Endothelial cell of umbilical vein (primary cell): ENCODE results near the gene ANKRD13B. TPM values are rescaled to one million over a fixed set of nuclear protein-coding genes. Genes with fewer than 3 reads are reported as not detected.

Experiments
- BruUV-seq: library from RNA; stranded (reverse); fragments of 400-500 nt; replicated peaks from 2 replicates; lab custom pipeline; 2021; lab: Mats Ljungman, UMichigan
- CTCF ChIA-PET: fragments of 300-600, 350-600 bp; sonication (Branson Sonifier 250); formaldehyde crosslinking; loops from one replicate; lab custom pipeline; 2021; ENCODE audit warnings: antibody characterized with exemption, inconsistent platforms; lab: Charles Lee
- POLR2A ChIA-PET: fragments of 300-600, 350-600 bp; sonication (Branson Sonifier 250); formaldehyde crosslinking; loops from one replicate; lab custom pipeline; 2021; ENCODE audit warnings: antibody characterized with exemption, inconsistent platforms; lab: Charles Lee
- DNase-seq: peaks from one replicate; pipeline ENCODE4 v3.0.0-alpha.2; 2011; ENCODE audit warnings: low read depth, low spot score
- FAIRE-seq: peaks from 2 replicates; lab custom pipeline; 2011; peaks lifted over from hg19 to GRCh38; lab: Jason Lieb, UNC
- H2AFZ ChIP-seq: 2 replicates; pipeline ENCODE4 v1.6.0; 2012; ENCODE audit warnings: low read depth, low read length, control low read depth, inconsistent platforms
- H3K27ac ChIP-seq: 2 replicates; pipeline ENCODE4 v1.5.1; 2011; ENCODE audit warnings: low read depth, mild to moderate bottlenecking, control low read depth, low read length, moderate library complexity; ENCODE audit not compliant: insufficient read depth
- H3K27me3 ChIP-seq, 2 experiments: 2 replicates each; pipeline versions ENCODE4 v1.6.0 to v1.6.1; 2011; ENCODE audit warnings: low read length in 2 of 2, mixed read lengths in 1 of 2; ENCODE audit not compliant: control insufficient read depth in 2 of 2, insufficient read depth in 2 of 2
- H3K36me3 ChIP-seq, 2 experiments: 2 replicates in 1 of 2; 3 replicates in 1 of 2; pipeline ENCODE4 v1.5.1; 2011; ENCODE audit warnings: low read length in 2 of 2, mild to moderate bottlenecking in 1 of 2, moderate library complexity in 1 of 2; ENCODE audit not compliant: control insufficient read depth in 2 of 2, insufficient read depth in 2 of 2; ENCODE audit errors: extremely low read depth in 1 of 2
- H3K4me1 ChIP-seq: 3 replicates; pipeline ENCODE4 v1.5.1; 2011; ENCODE audit warnings: mild to moderate bottlenecking, low read length; ENCODE audit not compliant: control insufficient read depth, insufficient read depth; ENCODE audit errors: extremely low read depth
- H3K4me2 ChIP-seq: 2 replicates; pipeline ENCODE4 v1.6.1; 2011; ENCODE audit warnings: low read length, control low read depth, mixed read lengths; ENCODE audit not compliant: insufficient read depth
- H3K4me3 ChIP-seq, 3 experiments: fragments of 200-600 bp in 1 of 3; sonication (generic), shearing (Covaris generic) in 1 of 3; replicated peaks in 1 of 3; 2 replicates each; pipeline ENCODE4 v1.5.1; 2011 to 2016; ENCODE audit warnings: control low read depth in 3 of 3, low read length in 3 of 3, mild to moderate bottlenecking in 2 of 3, inconsistent platforms in 1 of 3, low read depth in 1 of 3, moderate library complexity in 1 of 3; ENCODE audit not compliant: insufficient read depth in 1 of 3
- H3K79me2 ChIP-seq: 2 replicates; pipeline ENCODE4 v1.6.0; 2012; ENCODE audit warnings: low read length, inconsistent platforms; ENCODE audit not compliant: control insufficient read depth, insufficient read depth
- H3K9ac ChIP-seq: replicated peaks from 2 replicates; pipeline ENCODE3; 2011; ENCODE audit warnings: low read length, control low read depth; ENCODE audit not compliant: insufficient read depth; ENCODE audit errors: extremely low read depth
- H3K9me1 ChIP-seq: replicated peaks from 3 replicates; pipeline ENCODE4 v1.6.0; 2011; ENCODE audit warnings: mild to moderate bottlenecking, low read length; ENCODE audit not compliant: control insufficient read depth, insufficient read depth; ENCODE audit errors: extremely low read depth
- H3K9me3 ChIP-seq: replicated peaks from 2 replicates; pipeline ENCODE4 v1.5.1; 2012; ENCODE audit warnings: low read length, inconsistent platforms; ENCODE audit not compliant: control insufficient read depth, insufficient read depth
- H4K20me1 ChIP-seq: replicated peaks from 2 replicates; pipeline ENCODE3; 2011; ENCODE audit warnings: mild to moderate bottlenecking, low read length; ENCODE audit not compliant: control insufficient read depth, insufficient read depth; ENCODE audit errors: extremely low read depth
- CTCF ChIP-seq, 2 donors: IDR thresholded peaks; 1 replicate in 1 of 2; 2 replicates in 1 of 2; pipeline ENCODE4 v1.5.1; 2011; ENCODE audit warnings: low read length in 2 of 2, mild to moderate bottlenecking in 2 of 2, moderate library complexity in 2 of 2, control low read depth in 1 of 2, inconsistent platforms in 1 of 2, low read depth in 1 of 2; ENCODE audit not compliant: insufficient read depth in 1 of 2; ENCODE audit errors: extremely low read depth in 1 of 2
- EZH2 ChIP-seq: IDR thresholded peaks from 2 replicates; pipeline ENCODE4 v1.6.1; 2012; ENCODE audit warnings: borderline replicate concordance, low read depth, mild to moderate bottlenecking, moderate library complexity, low read length, inconsistent platforms; ENCODE audit not compliant: severe bottlenecking
- FOS ChIP-seq: IDR thresholded peaks from 2 replicates; pipeline ENCODE4 v1.6.1; 2011; ENCODE audit warnings: mild to moderate bottlenecking, low read length, moderate library complexity, borderline replicate concordance; ENCODE audit not compliant: insufficient read depth
- GATA2 ChIP-seq: IDR thresholded peaks from 2 replicates; pipeline ENCODE4 v1.7.0; 2011; ENCODE audit warnings: low read depth, mild to moderate bottlenecking, moderate library complexity, mixed read lengths, low read length; ENCODE audit not compliant: insufficient read length, insufficient read depth
- JUN ChIP-seq: IDR thresholded peaks from 2 replicates; pipeline ENCODE4 v1.6.1; 2011; ENCODE audit warnings: borderline replicate concordance, low read depth; ENCODE audit not compliant: insufficient read length, insufficient read depth
- MYC ChIP-seq: IDR thresholded peaks from one replicate; pipeline ENCODE4 v1.6.1; 2011; ENCODE audit warnings: mild to moderate bottlenecking, low read depth, low read length
- POLR2A ChIP-seq: IDR thresholded peaks from 2 replicates; pipeline ENCODE4 v1.6.1; 2012; ENCODE audit warnings: low read depth, mild to moderate bottlenecking, control low read depth, low read length
- POLR2AphosphoS5 ChIP-seq: IDR thresholded peaks from 2 replicates; pipeline ENCODE4 v1.6.1; 2012; ENCODE audit warnings: low read depth, mild to moderate bottlenecking, control low read depth, low read length, moderate library complexity; ENCODE audit not compliant: insufficient read depth
- dilution Hi-C: fragments of 300-500 bp; cut with MboI; formaldehyde crosslinking; loops from one replicate; pipeline ENCODE4 v1.15.0; 2019; ENCODE audit warnings: low sequenced_read_pairs; ENCODE audit not compliant: extremely low pct_ligation_motif_present
- intact Hi-C: fragments of 100-400 bp; cut with micrococcal nuclease; formaldehyde crosslinking; loops from one replicate; pipeline ENCODE4 v1.10.0; 2022
- polyA plus RNA-seq, 4 experiments: library from polyadenylated mRNA; depleted of rRNA in 3 of 4; stranded (reverse) in 3 of 4; unstranded in 1 of 4; fragments of >200 nt; gene quantifications; 2 replicates each; pipeline versions ENCODE4 v1.2.1 to v1.2.3, GENCODE V29; 2011 to 2012; ENCODE audit warnings: missing spikeins in 1 of 4
- total RNA-seq: library from RNA; stranded (reverse); gene quantifications from 2 replicates; pipeline ENCODE4 v1.2.3, GENCODE V29; 2021
- TF ChIP-seq, protein P1 (sequence below): IDR thresholded peaks from 2 replicates; pipeline ENCODE4 v1.6.1; 2011; ENCODE audit not compliant: insufficient read depth, insufficient read length

The ANKRD13B gene
- total and polyA plus RNA-seq, 2 donors (not counting 3 experiments of a cell fraction or from before 2014, with no cell fraction given) = 21.1 to 23.2 TPM

GRCh38 chr17:29577385-29578211 lies 15.3 kb upstream of the ANKRD13B start:
- no peaks in the 10 kb centered on the region for H3K9me3 ChIP-seq
- intact Hi-C loops = no loop called here
- peaks cover 12% of the 10 kb centered on the region for H3K79me2 ChIP-seq
- no peaks in the 10 kb centered on the region for H3K27me3 ChIP-seq
- no peak overlapping the region for H3K27ac ChIP-seq
- no peak overlapping the region for H3K9ac ChIP-seq
- H3K9me1 ChIP-seq = no peaks in the 10 kb centered on the region
- H3K4me1 ChIP-seq = peaks cover 3% of the 10 kb centered on the region
- FAIRE-seq (no peak), DNase-seq (no peak)
- no peaks in the 10 kb centered on the region for H4K20me1 ChIP-seq
- CTCF ChIA-PET = interaction anchor here (1.1 to 9.4 kb wide), 6 partner anchors 15 to 516 kb away, joined by 3 to 152 read pairs (median 8); partner anchors contain the start of gene ANKRD13B
- no peak overlapping the region for H3K4me2 ChIP-seq
- H2AFZ ChIP-seq = no peak overlapping the region
- H3K4me3 ChIP-seq = no peak overlapping the region
- POLR2A ChIA-PET = no interaction called here
- H3K36me3 ChIP-seq = peaks cover 24 to 62% of the 10 kb centered on the region in 2 experiments
- TF ChIP-seq GATA2 = no peak
- no peak for TF ChIP-seq POLR2AphosphoS5
- no peak for TF ChIP-seq EZH2
- dilution Hi-C loops = no loop called here
- no TSS peak for BruUV-seq

DNA sequence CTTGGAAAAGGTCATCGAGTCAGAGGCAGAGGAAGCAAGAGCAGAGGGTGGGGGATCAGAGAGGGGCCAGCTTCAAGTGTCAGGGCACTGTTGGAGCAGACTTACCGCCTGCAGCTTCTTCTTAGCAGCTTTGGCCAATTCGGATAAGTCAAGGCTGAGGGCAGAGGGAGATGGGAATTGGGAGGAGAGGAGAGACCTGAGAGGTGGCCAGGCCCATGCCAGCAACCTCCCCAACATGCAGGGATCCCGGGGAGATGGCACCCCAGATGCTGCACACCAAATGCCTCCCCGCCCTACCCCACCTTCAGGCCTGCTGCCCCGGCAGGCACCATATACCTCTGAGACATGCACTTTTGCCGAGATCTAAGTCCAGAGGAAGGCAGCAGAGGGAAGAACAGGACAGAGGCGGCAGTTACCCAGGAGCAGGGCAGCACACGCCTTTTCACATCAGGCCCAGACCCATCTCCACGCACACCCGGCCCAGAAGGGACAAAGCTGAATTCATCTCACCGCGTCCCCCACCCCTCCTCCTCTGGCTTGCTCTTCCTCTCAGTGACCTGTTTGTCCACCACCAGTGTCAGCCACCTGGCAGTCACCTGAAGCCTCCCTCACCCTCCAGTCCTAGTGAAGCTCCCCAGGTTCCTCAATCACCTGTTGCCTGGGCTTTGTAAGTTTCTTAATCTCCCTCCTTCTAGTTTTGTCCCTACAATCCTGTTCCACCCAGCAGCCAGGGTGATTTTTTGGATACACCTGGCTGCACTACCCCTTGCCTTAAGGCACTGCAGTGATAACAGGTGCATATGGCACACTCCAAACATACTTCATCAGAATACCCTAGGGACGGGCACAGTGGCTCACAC lies 14.1 kb upstream of the ANKRD13B start:
- FAIRE-seq (no peak), DNase-seq (no peak)
- Histone ChIP-seq H3K9me1 (no peaks in the 10 kb centered on the region), H3K36me3 (peaks cover 24 to 70% of the 10 kb centered on the region in 2 experiments), H2AFZ (no peak overlapping the region), H4K20me1 (no peaks in the 10 kb centered on the region), H3K27ac (no peak overlapping the region), H3K79me2 (peaks cover 24% of the 10 kb centered on the region), H3K4me2 (no peak overlapping the region), H3K27me3 (no peaks in the 10 kb centered on the region), H3K4me1 (peaks cover 1% of the 10 kb centered on the region), H3K9ac (no peak overlapping the region), H3K9me3 (no peaks in the 10 kb centered on the region), H3K4me3 (no peak overlapping the region)
- dilution Hi-C loops (no loop called here), intact Hi-C loops (no loop called here)
- POLR2A ChIA-PET = no interaction called here
- TF ChIP-seq EZH2 (no peak), POLR2A (no peak), POLR2AphosphoS5 (no peak), CTCF (IDR thresholded peaks at IDR 0.05; ENCODE audit: extremely low read depth in 1 of 2, insufficient read depth in 1 of 2, low read depth in 1 of 2, low read length in 2 of 2) (no peak), MYC (no peak), FOS (no peak), GATA2 (no peak), JUN (no peak)
- TF ChIP-seq, protein P1, sequence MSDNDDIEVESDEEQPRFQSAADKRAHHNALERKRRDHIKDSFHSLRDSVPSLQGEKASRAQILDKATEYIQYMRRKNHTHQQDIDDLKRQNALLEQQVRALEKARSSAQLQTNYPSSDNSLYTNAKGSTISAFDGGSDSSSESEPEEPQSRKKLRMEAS = no peak
- BruUV-seq = no TSS peak
- CTCF ChIA-PET = interaction anchor here (0.7 to 9.4 kb wide), 4 partner anchors 14 to 443 kb away, joined by 3 to 152 read pairs (median 58); partner anchors contain the start of gene ANKRD13B
